Liver (tissue), 3 donors: ENCODE results near the gene STK39.

Experiments
- CTCF ChIP-seq: fragments of 150-350 bp; IDR thresholded peaks from 2 replicates; pipeline ENCODE4 v1.5.1; 2017; ENCODE audit warnings: improper control_type of control experiment, low read depth, low read length; ENCODE audit not compliant: missing input control
- FOXA1 ChIP-seq: IDR thresholded peaks from 2 replicates; pipeline ENCODE4 v1.6.1; 2016; ENCODE audit warnings: antibody characterized with exemption
- GABPA ChIP-seq, 2 donors: IDR thresholded peaks in 1 of 2; conservative IDR thresholded peaks in 1 of 2; 2 replicates each; pipeline ENCODE4 v1.6.1; 2016; ENCODE audit warnings: antibody characterized with exemption in 2 of 2, mild to moderate bottlenecking in 1 of 2, moderate library complexity in 1 of 2
- JUND ChIP-seq, 2 donors: IDR thresholded peaks; 2 replicates each; pipeline ENCODE4 v1.6.1; 2016; ENCODE audit warnings: antibody characterized with exemption in 2 of 2
- RAD21 ChIP-seq, 2 donors: IDR thresholded peaks; 2 replicates each; pipeline ENCODE4 v1.6.1; 2016; ENCODE audit warnings: antibody characterized with exemption in 2 of 2, mild to moderate bottlenecking in 2 of 2
- TAF1 ChIP-seq: conservative IDR thresholded peaks from 2 replicates; pipeline ENCODE4 v1.6.1; 2016; ENCODE audit warnings: antibody characterized with exemption, mild to moderate bottlenecking
- YY1 ChIP-seq: IDR thresholded peaks from 2 replicates; pipeline ENCODE4 v1.6.1; 2016; ENCODE audit warnings: antibody characterized with exemption, mild to moderate bottlenecking
- ZBTB33 ChIP-seq: IDR thresholded peaks from 2 replicates; pipeline ENCODE4 v1.6.1; 2016; ENCODE audit warnings: antibody characterized with exemption
- TF ChIP-seq, protein P1 (sequence below): IDR thresholded peaks from 2 replicates; pipeline ENCODE4 v1.6.1; 2016; ENCODE audit warnings: antibody characterized with exemption
- TF ChIP-seq, protein P2 (sequence below): IDR thresholded peaks from 2 replicates; pipeline ENCODE4 v1.6.1; 2016; ENCODE audit warnings: antibody characterized with exemption, mild to moderate bottlenecking
- donor health status: healthy.
- donor health status: healthy.

DNA sequence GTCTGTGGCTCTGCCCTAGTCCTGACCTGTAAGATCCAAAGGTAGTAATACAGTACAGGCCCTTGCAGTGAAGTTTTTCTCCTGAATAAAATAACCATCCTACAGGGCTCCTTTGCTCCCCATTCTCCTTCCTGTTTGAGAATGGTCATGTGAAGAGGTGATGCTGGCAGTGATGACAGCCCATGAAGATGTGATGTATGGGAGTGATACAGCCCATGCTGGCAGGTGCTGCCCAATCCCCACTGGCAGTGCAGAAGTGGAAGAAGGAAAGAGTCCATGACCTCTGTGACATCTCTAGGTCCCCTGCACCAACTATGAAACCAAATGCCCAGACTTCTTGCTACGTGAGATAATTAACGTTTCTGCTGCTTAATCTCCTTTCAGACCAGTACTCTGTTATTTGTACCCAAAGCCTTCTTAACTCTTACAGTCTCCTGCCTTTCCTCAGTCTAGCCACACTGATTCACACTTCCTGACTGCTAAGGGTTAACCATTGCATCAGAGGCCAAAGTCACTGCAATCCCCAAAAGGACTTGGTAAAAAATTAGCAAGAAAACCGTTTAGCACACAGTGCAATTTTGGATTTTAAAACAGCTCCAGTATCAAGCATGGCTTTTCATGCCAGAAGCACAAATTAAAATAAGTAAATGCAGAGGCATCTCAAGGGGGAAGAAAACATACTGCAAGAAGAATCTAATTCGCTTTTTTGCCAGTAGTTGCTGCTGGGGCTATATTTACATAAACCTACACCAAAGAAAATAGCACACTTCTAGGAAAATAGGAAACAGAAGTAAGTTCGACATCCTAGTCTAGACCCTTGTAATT, 98.0 kb downstream of the STK39 start:
- no peak for TF ChIP-seq CTCF
- TF ChIP-seq JUND (IDR thresholded peaks at IDR 0.05), result no peak
- TF ChIP-seq, protein P1, sequence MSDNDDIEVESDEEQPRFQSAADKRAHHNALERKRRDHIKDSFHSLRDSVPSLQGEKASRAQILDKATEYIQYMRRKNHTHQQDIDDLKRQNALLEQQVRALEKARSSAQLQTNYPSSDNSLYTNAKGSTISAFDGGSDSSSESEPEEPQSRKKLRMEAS, result no peak
- TF ChIP-seq RAD21 (IDR thresholded peaks at IDR 0.05), result no peak
- TF ChIP-seq, protein P2, sequence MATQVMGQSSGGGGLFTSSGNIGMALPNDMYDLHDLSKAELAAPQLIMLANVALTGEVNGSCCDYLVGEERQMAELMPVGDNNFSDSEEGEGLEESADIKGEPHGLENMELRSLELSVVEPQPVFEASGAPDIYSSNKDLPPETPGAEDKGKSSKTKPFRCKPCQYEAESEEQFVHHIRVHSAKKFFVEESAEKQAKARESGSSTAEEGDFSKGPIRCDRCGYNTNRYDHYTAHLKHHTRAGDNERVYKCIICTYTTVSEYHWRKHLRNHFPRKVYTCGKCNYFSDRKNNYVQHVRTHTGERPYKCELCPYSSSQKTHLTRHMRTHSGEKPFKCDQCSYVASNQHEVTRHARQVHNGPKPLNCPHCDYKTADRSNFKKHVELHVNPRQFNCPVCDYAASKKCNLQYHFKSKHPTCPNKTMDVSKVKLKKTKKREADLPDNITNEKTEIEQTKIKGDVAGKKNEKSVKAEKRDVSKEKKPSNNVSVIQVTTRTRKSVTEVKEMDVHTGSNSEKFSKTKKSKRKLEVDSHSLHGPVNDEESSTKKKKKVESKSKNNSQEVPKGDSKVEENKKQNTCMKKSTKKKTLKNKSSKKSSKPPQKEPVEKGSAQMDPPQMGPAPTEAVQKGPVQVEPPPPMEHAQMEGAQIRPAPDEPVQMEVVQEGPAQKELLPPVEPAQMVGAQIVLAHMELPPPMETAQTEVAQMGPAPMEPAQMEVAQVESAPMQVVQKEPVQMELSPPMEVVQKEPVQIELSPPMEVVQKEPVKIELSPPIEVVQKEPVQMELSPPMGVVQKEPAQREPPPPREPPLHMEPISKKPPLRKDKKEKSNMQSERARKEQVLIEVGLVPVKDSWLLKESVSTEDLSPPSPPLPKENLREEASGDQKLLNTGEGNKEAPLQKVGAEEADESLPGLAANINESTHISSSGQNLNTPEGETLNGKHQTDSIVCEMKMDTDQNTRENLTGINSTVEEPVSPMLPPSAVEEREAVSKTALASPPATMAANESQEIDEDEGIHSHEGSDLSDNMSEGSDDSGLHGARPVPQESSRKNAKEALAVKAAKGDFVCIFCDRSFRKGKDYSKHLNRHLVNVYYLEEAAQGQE, result no peak
- no peak for TF ChIP-seq GABPA (IDR thresholded peaks at IDR 0.05 in 1 of 2, conservative IDR thresholded peaks at IDR 0.05 in 1 of 2)
- TF ChIP-seq TAF1, result no peak
- TF ChIP-seq ZBTB33, result no peak
- TF ChIP-seq YY1, result no peak
- no peak for TF ChIP-seq FOXA1
